A549 (cell line): Measurements from ENCODE around the gene MUC5B. TPM values are rescaled to one million over a fixed set of nuclear protein-coding genes. Genes with fewer than 3 reads are reported as not detected.

Source experiments
- ATAC-seq, 2 experiments: fragments of 200-7000 bp in 1 of 2; fragments of >200 bp in 1 of 2; cut with Nextera tagmentation in 1 of 2; cut with Tn5 transposase in 1 of 2; 3 replicates each; pipeline versions ENCODE4 v1.8.0 to v1.9.1; 2018 to 2020; ENCODE audit warnings: mild to moderate bottlenecking in 1 of 2, moderate library complexity in 1 of 2
- CTCF ChIA-PET: fragments of 300-600 bp; sonication (Branson Sonifier 250); formaldehyde crosslinking; extraction: SDS; loops from one replicate; lab custom pipeline; 2021; ENCODE audit warnings: antibody characterized with exemption, inconsistent platforms; lab: Yijun Ruan, JAX
- POLR2A ChIA-PET: fragments of 350-600 bp; formaldehyde crosslinking; extraction: SDS; loops from one replicate; lab custom pipeline; 2021; ENCODE audit warnings: antibody characterized with exemption, inconsistent platforms; lab: Yijun Ruan, JAX
- DNase-seq, 2 experiments: peaks; one replicate each; pipeline versions ENCODE4 v3.0.0 to v3.0.0-alpha.2; 2011 to 2016; ENCODE audit warnings: low read depth in 1 of 2, low spot score in 1 of 2
- FAIRE-seq: peaks from 2 replicates; lab custom pipeline; 2011; peaks lifted over from hg19 to GRCh38; lab: Jason Lieb, UNC
- H3K27ac ChIP-seq, 2 experiments: fragments of >200 bp; sonication (Bioruptor Twin); formaldehyde crosslinking; 3 replicates each; pipeline ENCODE4 v1.5.1; 2016 to 2017
- H3K4me1 ChIP-seq: fragments of >200 bp; sonication (Bioruptor Twin); formaldehyde crosslinking; 3 replicates; pipeline ENCODE4 v1.6.1; 2016
- H3K4me2 ChIP-seq: fragments of >200 bp; sonication (Bioruptor Twin); formaldehyde crosslinking; 3 replicates; pipeline ENCODE4 v1.6.1; 2016
- H3K4me3 ChIP-seq: fragments of >200 bp; sonication (Bioruptor Twin); formaldehyde crosslinking; 3 replicates; pipeline ENCODE4 v1.5.1; 2016
- H3K9me3 ChIP-seq: fragments of >200 bp; sonication (Bioruptor Twin); formaldehyde crosslinking; 3 replicates; pipeline ENCODE4 v1.6.1; 2016
- ATOH8 ChIP-seq: fragments of 250-450 bp; sonication (Bioruptor Pico); IDR thresholded peaks from 2 replicates; pipeline ENCODE4 v1.5.0; 2020; ENCODE audit warnings: low read depth, mild to moderate bottlenecking, moderate library complexity
- BCL3 ChIP-seq: fragments of >200 bp; sonication (Bioruptor Twin); formaldehyde crosslinking; IDR thresholded peaks from 3 replicates; pipeline ENCODE4 v1.6.1; 2016
- BHLHE40 ChIP-seq: IDR thresholded peaks from 2 replicates; pipeline ENCODE4 v1.6.1; 2012; ENCODE audit warnings: low read depth, low read length, inconsistent platforms
- CTCF ChIP-seq: fragments of >200 bp; sonication (Bioruptor Twin); formaldehyde crosslinking; IDR thresholded peaks from 3 replicates; pipeline ENCODE4 v1.5.1; 2016
- E2F6 ChIP-seq: IDR thresholded peaks from 2 replicates; pipeline ENCODE4 v1.6.1; 2012; ENCODE audit warnings: low read depth, borderline replicate concordance
- EHF ChIP-seq: fragments of 250-450 bp; sonication (Bioruptor Pico); IDR thresholded peaks from 2 replicates; pipeline ENCODE4 v1.5.0; 2020; ENCODE audit warnings: mild to moderate bottlenecking
- EHMT2 ChIP-seq: fragments of 200-600 bp; sonication (generic); IDR thresholded peaks from 2 replicates; pipeline ENCODE4 v1.6.1; 2016; ENCODE audit warnings: antibody characterized with exemption, low read depth, mild to moderate bottlenecking, moderate library complexity
- FOSL2 ChIP-seq, 2 experiments: fragments of 450-650 bp in 1 of 2; fragments of >200 bp in 1 of 2; sonication (Bioruptor Twin) in 1 of 2; formaldehyde crosslinking; IDR thresholded peaks; 2 replicates each; pipeline versions ENCODE4 v1.5.0 to v1.6.1; 2016 to 2020; ENCODE audit warnings: mild to moderate bottlenecking in 1 of 2, moderate library complexity in 1 of 2
- FOXS1 ChIP-seq: fragments of 250-450 bp; sonication (Bioruptor Pico); IDR thresholded peaks from 2 replicates; pipeline ENCODE4 v1.5.0; 2020; ENCODE audit warnings: mild to moderate bottlenecking, moderate library complexity
- HOXB13 ChIP-seq: fragments of 250-450 bp; sonication (Bioruptor Pico); IDR thresholded peaks from 2 replicates; pipeline ENCODE4 v1.5.0; 2020; ENCODE audit warnings: low read depth, mild to moderate bottlenecking, moderate library complexity
- HOXB5 ChIP-seq: fragments of 250-450 bp; sonication (Bioruptor Pico); IDR thresholded peaks from 2 replicates; pipeline ENCODE4 v1.5.0; 2020; ENCODE audit warnings: mild to moderate bottlenecking, moderate library complexity
- JUN ChIP-seq, 2 experiments: fragments of >200 bp; sonication (Bioruptor Twin); formaldehyde crosslinking; IDR thresholded peaks; 2 replicates in 1 of 2; 3 replicates in 1 of 2; pipeline ENCODE4 v1.6.1; 2016 to 2017
- JUNB ChIP-seq: fragments of >200 bp; sonication (Bioruptor Twin); formaldehyde crosslinking; IDR thresholded peaks from 2 replicates; pipeline ENCODE4 v1.6.1; 2016
- MAX ChIP-seq: IDR thresholded peaks from 2 replicates; pipeline ENCODE4 v1.6.1; 2012
- MAZ ChIP-seq: fragments of 150-350 bp; IDR thresholded peaks from 2 replicates; pipeline ENCODE4 v1.6.1; 2014; ENCODE audit warnings: antibody characterized with exemption, low read depth, low read length, borderline replicate concordance
- NPAS2 ChIP-seq: fragments of 250-450 bp; sonication (Bioruptor Pico); IDR thresholded peaks from 2 replicates; pipeline ENCODE4 v1.8.0; 2022; ENCODE audit warnings: mild to moderate bottlenecking, moderate library complexity, borderline replicate concordance
- PBX3 ChIP-seq: IDR thresholded peaks from 2 replicates; pipeline ENCODE4 v1.6.1; 2012
- PHF8 ChIP-seq: fragments of 200-600 bp; sonication (generic); IDR thresholded peaks from 2 replicates; pipeline ENCODE4 v1.6.1; 2016; ENCODE audit warnings: low read depth, mild to moderate bottlenecking, antibody characterized with exemption, moderate library complexity, borderline replicate concordance
- POLR2A ChIP-seq: IDR thresholded peaks from 2 replicates; pipeline ENCODE4 v1.6.1; 2012; ENCODE audit warnings: mild to moderate bottlenecking, low read length
- RAD21 ChIP-seq, 2 experiments: fragments of >200 bp in 1 of 2; sonication (Bioruptor Twin) in 1 of 2; formaldehyde crosslinking in 1 of 2; IDR thresholded peaks in 1 of 2; conservative IDR thresholded peaks in 1 of 2; 2 replicates in 1 of 2; 3 replicates in 1 of 2; pipeline ENCODE4 v1.6.1; 2012 to 2018; ENCODE audit warnings: inconsistent platforms in 1 of 2
- RFX5 ChIP-seq: fragments of 450-650 bp; IDR thresholded peaks from 2 replicates; pipeline ENCODE4 v1.7.1; 2014; ENCODE audit warnings: antibody characterized with exemption, mild to moderate bottlenecking, moderate library complexity
- RNF2 ChIP-seq: fragments of 200-600 bp; sonication (generic); IDR thresholded peaks from 2 replicates; pipeline ENCODE4 v1.6.1; 2016; ENCODE audit warnings: low read depth, mild to moderate bottlenecking, antibody characterized with exemption, moderate library complexity, borderline replicate concordance
- USF2 ChIP-seq: fragments of 450-650 bp; IDR thresholded peaks from 2 replicates; pipeline ENCODE4 v1.6.1; 2014; ENCODE audit warnings: antibody characterized with exemption
- WGBS: methylation state at CpG from one replicate; pipeline ENCODE4 v1.1.6; 2017; ENCODE audit errors: missing lambda C conversion rate; 5-methylcytosine and 5-hydroxymethylcytosine counted together
- polyA plus RNA-seq, 4 experiments: library from polyadenylated mRNA; depleted of rRNA in 3 of 4; stranded (reverse); fragments of >200 nt; fragmentation: RNase III in 1 of 4; extraction: RNeasy Plus Mini Kit Qiagen cat#74134 plus additional on column Dnase treatment in 1 of 4; gene quantifications; 2 replicates in 3 of 4; 3 replicates in 1 of 4; pipeline ENCODE4 v1.2.3, GENCODE V29; 2011 to 2017

The MUC5B gene
- polyA plus RNA-seq, 2 of the 4 experiments (the other 2 are of a cell fraction), result 0.85 to 1.4 TPM

GRCh38 chr11:1308743-1309497 is 86.1 kb downstream of the MUC5B start (continued):
- TF ChIP-seq PBX3, result no peak

GRCh38 chr11:1309498-1310317 is 86.8 kb downstream of the MUC5B start, which contains the start of gene TOLLIP:
Gene TOLLIP, minus strand, starts transcription at chr11:1309632. Its CDS starts 134 bp downstream, at chr11:1309498.
- H3K4me1 ChIP-seq, result peaks cover 22% of the 10 kb centered on the region
- no peak for FAIRE-seq
- peak within 1 kb of the TSS; percentile 95 for H3K4me2 ChIP-seq
- peaks cover 16% of the 10 kb centered on the region; the same call in 1 of the 3 replicates for H3K9me3 ChIP-seq
- CTCF ChIA-PET, result interaction anchor here (0.6 to 1.5 kb wide), 4 partner anchors 9 to 384 kb away, joined by 3 to 4 read pairs (median 3); no protein-coding TSS in a partner anchor
- ATAC-seq, result peak; percentile 91 to 92
- DNase-seq, result peak; percentile 92 to 99
- WGBS, result 53% methylated on average over 19 of the region's 97 CpGs
- peak; percentile 14 to 44; a peak in 2 of 5 replicates for TF ChIP-seq RAD21 (conservative IDR thresholded peaks at IDR 0.05 in 1 of 2, IDR thresholded peaks at IDR 0.05 in 1 of 2)
- TF ChIP-seq BCL3, result peak; percentile 43; the same call in 1 of the 3 replicates
- no peak for TF ChIP-seq EHMT2
- peak; percentile 91 for TF ChIP-seq E2F6
- TF ChIP-seq MAZ, result no peak
- no peak for TF ChIP-seq FOXS1 (CRISPR knock-in tag)
- TF ChIP-seq BHLHE40, result no peak
- no peak for TF ChIP-seq JUNB
- TF ChIP-seq HOXB13 (CRISPR knock-in tag), result peak; percentile 79; the same call in 1 of the 2 replicates
- no peak for TF ChIP-seq NPAS2 (CRISPR knock-in tag)
- TF ChIP-seq FOSL2 (IDR thresholded peaks at IDR 0.05), result no peak
- TF ChIP-seq FOSL2 (CRISPR knock-in tag; IDR thresholded peaks at IDR 0.05), result no peak
- TF ChIP-seq RNF2, result peak; percentile 80; the same call in 1 of the 2 replicates
- peak in 1 of 2 experiments; percentile 88; a peak in 3 of 5 replicates for TF ChIP-seq JUN (IDR thresholded peaks at IDR 0.05)
- TF ChIP-seq USF2, result 0 out of 2 replicates have a peak, but pooled peaks have one; percentile 29
- TF ChIP-seq POLR2A, result peak; percentile 90
- peak; percentile 90 for TF ChIP-seq MAX
- TF ChIP-seq CTCF, result 0 out of 3 replicates have a peak, but pooled peaks have one; percentile 9
- peak; percentile 50; the same call in 1 of the 2 replicates for TF ChIP-seq PHF8
- peak; percentile 93; the same call in 1 of the 2 replicates for TF ChIP-seq ATOH8 (CRISPR knock-in tag)
- TF ChIP-seq RFX5, result no peak
- peak; percentile 68; the same call in 1 of the 2 replicates for TF ChIP-seq EHF (CRISPR knock-in tag)
- peak; percentile 84 for TF ChIP-seq HOXB5 (CRISPR knock-in tag)
- POLR2A ChIA-PET, result interaction anchor here (0.8 to 1.6 kb wide), 2 partner anchors 11 to 73 kb away, joined by 3 to 7 read pairs; no protein-coding TSS in a partner anchor
- peak within 1 kb of the TSS; percentile 88 to 91 for H3K27ac ChIP-seq
- peak within 1 kb of the TSS; percentile 93 for H3K4me3 ChIP-seq
